Measurements from ENCODE around the gene ACSL6. TPM values are rescaled to one million over a fixed set of nuclear protein-coding genes. Genes with fewer than 3 reads are reported as not detected.

ACSL6 gene
- total and polyA plus RNA-seq, 2 donors (not counting 1 experiment from before 2014, with no cell fraction given), result 0.03 to 0.62 TPM

- TF ChIP-seq CTCF (IDR thresholded peaks at IDR 0.05), result no peak
- no peak for TF ChIP-seq EZH2 (IDR thresholded peaks at IDR 0.05; ENCODE audit: borderline replicate concordance, insufficient read depth, low read depth, low read length, poor library complexity, severe bottlenecking)
- Histone ChIP-seq H3K4me3 (ENCODE audit: control extremely low read depth in 1 of 5, extremely low read depth in 1 of 5, insufficient read depth in 1 of 5, low read depth in 2 of 5, low read length in 4 of 5) (no peak overlapping the region), H4K20me1 (ENCODE audit: control insufficient read depth, insufficient read depth, low read length, poor library complexity, severe bottlenecking) (no peaks in the 10 kb centered on the region), H3K4me1 (ENCODE audit: control insufficient read depth in 2 of 2, insufficient read depth in 2 of 2, low read length in 2 of 2) (no peaks in the 10 kb centered on the region), H3K27me3 (replicated peaks in 1 of 4; ENCODE audit: control extremely low read depth in 1 of 4, control insufficient read depth in 3 of 4, insufficient read depth in 4 of 4, low read length in 3 of 4) (no peaks in the 10 kb centered on the region), H2AFZ (ENCODE audit: insufficient read depth, low read depth, low read length, poor library complexity, severe bottlenecking) (no peak overlapping the region), H3K9me3 (ENCODE audit: control extremely low read depth in 1 of 3, control insufficient read depth in 2 of 3, insufficient read depth in 1 of 3, low read length in 2 of 3) (no peaks in the 10 kb centered on the region), H3K9ac (ENCODE audit: low read length) (no peak overlapping the region), H3K36me3 (replicated peaks in 1 of 2; ENCODE audit: control extremely low read depth in 1 of 2, control insufficient read depth in 1 of 2, extremely low read depth in 1 of 2, insufficient read depth in 2 of 2, low read length in 1 of 2) (no peaks in the 10 kb centered on the region), H3K4me2 (replicated peaks; ENCODE audit: low read depth, low read length, poor library complexity, severe bottlenecking) (no peak overlapping the region), H3K79me2 (ENCODE audit: control insufficient read depth, insufficient read depth, low read length) (no peaks in the 10 kb centered on the region), H3K27ac (ENCODE audit: low read length in 2 of 2) (no peak overlapping the region)
- no peak for DNase-seq
- H3K27ac Mint-ChIP-seq, result no peak overlapping the region
- peaks cover 4% of the 10 kb centered on the region for H3K27me3 Mint-ChIP-seq
- no peak overlapping the region for H3K4me3 Mint-ChIP-seq
- ChIA-PET POLR2A (no interaction called here), CTCF (no interaction called here)
- no peak for ATAC-seq (ENCODE audit: low read depth)
- H3K4me1 Mint-ChIP-seq, result peaks cover 5% of the 10 kb centered on the region
- intact Hi-C loops (cut with micrococcal nuclease), result no loop called here
- H3K9me3 Mint-ChIP-seq (ENCODE audit: insufficient read depth), result no peaks in the 10 kb centered on the region
- WGBS (ENCODE audit: insufficient coverage), result 34% methylated on average over 5 of the region's 7 CpGs
Observed at GRCh38 chr5:131994533-131995226, 16.8 kb downstream of the ACSL6 start.

GRCh38 chr5:131994090-131994489 lies 17.4 kb downstream of the ACSL6 start:
- Mint-ChIP-seq H3K4me3 (no peak overlapping the region), H3K4me1 (peaks cover 5% of the 10 kb centered on the region), H3K27ac (no peak overlapping the region), H3K9me3 (ENCODE audit: insufficient read depth) (no peaks in the 10 kb centered on the region), H3K27me3 (peaks cover 4% of the 10 kb centered on the region)
- no peak overlapping the region for H3K4me2 ChIP-seq (replicated peaks; ENCODE audit: low read depth, low read length, poor library complexity, severe bottlenecking)
- H3K4me1 ChIP-seq (ENCODE audit: control insufficient read depth in 2 of 2, insufficient read depth in 2 of 2, low read length in 2 of 2), result no peaks in the 10 kb centered on the region
- no peak overlapping the region for H3K27ac ChIP-seq (ENCODE audit: low read length in 2 of 2)
- intact Hi-C loops (cut with micrococcal nuclease), result no loop called here
- H3K4me3 ChIP-seq (ENCODE audit: control extremely low read depth in 1 of 5, extremely low read depth in 1 of 5, insufficient read depth in 1 of 5, low read depth in 2 of 5, low read length in 4 of 5), result no peak overlapping the region
- no peak for ATAC-seq (ENCODE audit: low read depth)
- DNase-seq, result no peak
- ChIA-PET CTCF (interaction anchor here (0.7 kb wide), 1 partner anchor 13 kb away, joined by 4 read pairs; no protein-coding TSS in a partner anchor), POLR2A (no interaction called here)
- TF ChIP-seq CTCF (IDR thresholded peaks at IDR 0.05) (no peak), EZH2 (IDR thresholded peaks at IDR 0.05; ENCODE audit: borderline replicate concordance, insufficient read depth, low read depth, low read length, poor library complexity, severe bottlenecking) (no peak)
- H2AFZ ChIP-seq (ENCODE audit: insufficient read depth, low read depth, low read length, poor library complexity, severe bottlenecking), result no peak overlapping the region
- H3K9ac ChIP-seq (ENCODE audit: low read length), result no peak overlapping the region
- 91% methylated on average over 7 of the region's 7 CpGs for WGBS (ENCODE audit: insufficient coverage)
- H3K79me2 ChIP-seq (ENCODE audit: control insufficient read depth, insufficient read depth, low read length), result no peaks in the 10 kb centered on the region
- H3K27me3 ChIP-seq (replicated peaks in 1 of 4; ENCODE audit: control extremely low read depth in 1 of 4, control insufficient read depth in 3 of 4, insufficient read depth in 4 of 4, low read length in 3 of 4), result no peaks in the 10 kb centered on the region
- H3K9me3 ChIP-seq (ENCODE audit: control extremely low read depth in 1 of 3, control insufficient read depth in 2 of 3, insufficient read depth in 1 of 3, low read length in 2 of 3), result no peaks in the 10 kb centered on the region
- no peaks in the 10 kb centered on the region for H3K36me3 ChIP-seq (replicated peaks in 1 of 2; ENCODE audit: control extremely low read depth in 1 of 2, control insufficient read depth in 1 of 2, extremely low read depth in 1 of 2, insufficient read depth in 2 of 2, low read length in 1 of 2)
- H4K20me1 ChIP-seq (ENCODE audit: control insufficient read depth, insufficient read depth, low read length, poor library complexity, severe bottlenecking), result no peaks in the 10 kb centered on the region
